H9 (cell line): ENCODE data around the gene SRPX. TPM values are rescaled to one million over a fixed set of nuclear protein-coding genes. Genes with fewer than 3 reads are reported as not detected.

Experiments
- DNase-seq: peaks from one replicate; pipeline ENCODE4 v3.0.0-alpha.2; 2017
- H2AFZ ChIP-seq: one replicate; pipeline ENCODE4 v1.6.1; 2013; ENCODE audit warnings: mild to moderate bottlenecking, low read length, control low read depth, moderate library complexity
- H2AK5ac ChIP-seq: 2 replicates; pipeline ENCODE4 v1.6.1; 2013; ENCODE audit warnings: low read length, control low read depth, mixed read lengths; ENCODE audit not compliant: insufficient read length
- H2BK120ac ChIP-seq: one replicate; pipeline ENCODE4 v1.6.1; 2013; ENCODE audit warnings: low read depth, mild to moderate bottlenecking, low read length, control low read depth, inconsistent platforms; ENCODE audit not compliant: poor library complexity, severe bottlenecking
- H2BK12ac ChIP-seq: 2 replicates; pipeline ENCODE4 v1.6.1; 2013; ENCODE audit warnings: low read length, control low read depth, mixed read lengths, low read depth; ENCODE audit not compliant: insufficient read length
- H2BK15ac ChIP-seq: 2 replicates; pipeline ENCODE4 v1.6.1; 2013; ENCODE audit warnings: low read depth, low read length, control low read depth
- H2BK20ac ChIP-seq: one replicate; pipeline ENCODE4 v1.6.1; 2013; ENCODE audit warnings: low read depth, mild to moderate bottlenecking, low read length, control low read depth, inconsistent platforms; ENCODE audit not compliant: poor library complexity, severe bottlenecking
- H2BK5ac ChIP-seq: 2 replicates; pipeline ENCODE4 v1.6.1; 2013; ENCODE audit warnings: low read length, control low read depth, mixed read lengths; ENCODE audit not compliant: insufficient read length
- H3K14ac ChIP-seq: 2 replicates; pipeline ENCODE4 v1.6.1; 2013; ENCODE audit warnings: low read length, control low read depth; ENCODE audit not compliant: insufficient read depth
- H3K18ac ChIP-seq: 2 replicates; pipeline ENCODE4 v1.6.1; 2013; ENCODE audit warnings: low read depth, mild to moderate bottlenecking, mixed read lengths, low read length, control low read depth; ENCODE audit not compliant: insufficient read length
- H3K23ac ChIP-seq: 2 replicates; pipeline ENCODE4 v1.6.1; 2013; ENCODE audit warnings: low read length, control low read depth, mixed read lengths, low read depth; ENCODE audit not compliant: insufficient read length
- H3K23me2 ChIP-seq: 2 replicates; pipeline ENCODE4 v1.6.1; 2013; ENCODE audit warnings: low read depth, mild to moderate bottlenecking, mixed read lengths, low read length, control low read depth; ENCODE audit not compliant: insufficient read length, poor library complexity, severe bottlenecking
- H3K27ac ChIP-seq: 2 replicates; pipeline ENCODE4 v1.5.1; 2013; ENCODE audit warnings: low read length, control low read depth, mixed read lengths, low read depth; ENCODE audit not compliant: insufficient read length
- H3K27me3 ChIP-seq: 2 replicates; pipeline ENCODE4 v1.6.1; 2013; ENCODE audit warnings: low read length, control low read depth, inconsistent platforms; ENCODE audit not compliant: insufficient read depth
- H3K4ac ChIP-seq: 2 replicates; pipeline ENCODE4 v1.6.1; 2013; ENCODE audit warnings: low read depth, mild to moderate bottlenecking, control low read depth, inconsistent platforms, low read length, moderate library complexity
- H3K4me1 ChIP-seq: 2 replicates; pipeline ENCODE4 v1.6.1; 2013; ENCODE audit warnings: low read length, control low read depth, inconsistent platforms; ENCODE audit not compliant: insufficient read depth
- H3K4me2 ChIP-seq: 2 replicates; pipeline ENCODE4 v1.6.1; 2013; ENCODE audit warnings: low read length, control low read depth, mixed read lengths; ENCODE audit not compliant: insufficient read length, insufficient read depth
- H3K56ac ChIP-seq: 2 replicates; pipeline ENCODE4 v1.6.1; 2013; ENCODE audit warnings: low read depth, mild to moderate bottlenecking, mixed read lengths, low read length, control low read depth; ENCODE audit not compliant: insufficient read length
- H3K79me1 ChIP-seq: 2 replicates; pipeline ENCODE4 v1.6.1; 2013; ENCODE audit warnings: low read depth, mild to moderate bottlenecking, moderate library complexity, low read length, control low read depth, inconsistent platforms; ENCODE audit not compliant: insufficient read depth, poor library complexity, severe bottlenecking
- H3K79me2 ChIP-seq: 2 replicates; pipeline ENCODE4 v1.6.1; 2013; ENCODE audit warnings: low read length, control low read depth, inconsistent platforms; ENCODE audit not compliant: insufficient read depth
- H3K9ac ChIP-seq: 2 replicates; pipeline ENCODE4 v1.6.1; 2013; ENCODE audit warnings: low read length, control low read depth, mixed read lengths; ENCODE audit not compliant: insufficient read length; ENCODE audit errors: extremely low read depth
- H3K9me3 ChIP-seq: one replicate; pipeline ENCODE4 v1.6.1; 2013; ENCODE audit warnings: low read depth, low read length, inconsistent platforms; ENCODE audit not compliant: control insufficient read depth
- H3T11ph ChIP-seq: one replicate; pipeline ENCODE4 v1.6.1; 2013; ENCODE audit warnings: mild to moderate bottlenecking, low read length, control low read depth, inconsistent platforms
- H4K20me1 ChIP-seq: one replicate; pipeline ENCODE4 v1.6.1; 2013; ENCODE audit not compliant: control insufficient read depth, insufficient read length, insufficient read depth
- H4K5ac ChIP-seq: 2 replicates; pipeline ENCODE4 v1.6.1; 2013; ENCODE audit warnings: low read depth, mild to moderate bottlenecking, mixed read lengths, low read length, control low read depth; ENCODE audit not compliant: insufficient read length
- H4K8ac ChIP-seq: replicated peaks from 2 replicates; pipeline ENCODE4 v1.6.1; 2013; ENCODE audit warnings: low read length, control low read depth, mixed read lengths, low read depth; ENCODE audit not compliant: insufficient read length
- H4K91ac ChIP-seq: 2 replicates; pipeline ENCODE4 v1.6.1; 2013; ENCODE audit warnings: low read depth, mild to moderate bottlenecking, moderate library complexity, mixed read lengths, low read length, control low read depth; ENCODE audit not compliant: insufficient read length
- H3K27ac Mint-ChIP-seq, 3 experiments: 2 replicates in 2 of 3; 3 replicates in 1 of 3; pipeline ENCODE4 v1.8.0; 2020 to 2021; ENCODE audit warnings: mixed read lengths in 3 of 3, mild to moderate bottlenecking in 1 of 3, moderate library complexity in 1 of 3
- H3K27me3 Mint-ChIP-seq: 2 replicates; pipeline ENCODE4 v1.8.0; 2021; ENCODE audit warnings: low read depth, mild to moderate bottlenecking, moderate library complexity, mixed read lengths
- H3K36me3 Mint-ChIP-seq, 3 experiments: 2 replicates in 2 of 3; 3 replicates in 1 of 3; pipeline ENCODE4 v1.8.0; 2020 to 2021; ENCODE audit warnings: low read depth in 3 of 3, mixed read lengths in 3 of 3; ENCODE audit not compliant: insufficient read depth in 1 of 3
- H3K4me1 Mint-ChIP-seq, 2 experiments: 2 replicates each; pipeline ENCODE4 v1.8.0; 2020; ENCODE audit warnings: mixed read lengths in 2 of 2
- H3K4me3 Mint-ChIP-seq, 2 experiments: 2 replicates in 1 of 2; 3 replicates in 1 of 2; pipeline ENCODE4 v1.8.0; 2020 to 2021; ENCODE audit warnings: mild to moderate bottlenecking in 2 of 2, mixed read lengths in 2 of 2, moderate library complexity in 1 of 2
- H3K9me3 Mint-ChIP-seq, 2 experiments: 2 replicates in 1 of 2; 3 replicates in 1 of 2; pipeline ENCODE4 v1.8.0; 2020; ENCODE audit warnings: mild to moderate bottlenecking in 2 of 2, mixed read lengths in 2 of 2, moderate library complexity in 1 of 2
- WGBS: extraction: QIAGEN DNeasy Blood & Tissue Kit; methylation state at CpG from one replicate; pipeline ENCODE4 v1.1.7; 2013; ENCODE audit warnings: missing lambda C conversion rate, low lambda C conversion rate, mixed read lengths; ENCODE audit not compliant: insufficient read length; ENCODE audit errors: extremely low coverage; 5-methylcytosine and 5-hydroxymethylcytosine counted together
- total RNA-seq: library from RNA; stranded (reverse); gene quantifications from 2 replicates; pipeline ENCODE4 v1.2.1, GENCODE V29; 2021
- TF ChIP-seq, protein P1 (sequence below): fragments of 200-600 bp; sonication (generic); conservative IDR thresholded peaks from 3 replicates; pipeline ENCODE4 v1.8.0; 2021; ENCODE audit warnings: antibody characterized with exemption, mild to moderate bottlenecking

The SRPX gene
- total RNA-seq, 1 experiment from 2014 or later: 2.8 TPM

DNA sequence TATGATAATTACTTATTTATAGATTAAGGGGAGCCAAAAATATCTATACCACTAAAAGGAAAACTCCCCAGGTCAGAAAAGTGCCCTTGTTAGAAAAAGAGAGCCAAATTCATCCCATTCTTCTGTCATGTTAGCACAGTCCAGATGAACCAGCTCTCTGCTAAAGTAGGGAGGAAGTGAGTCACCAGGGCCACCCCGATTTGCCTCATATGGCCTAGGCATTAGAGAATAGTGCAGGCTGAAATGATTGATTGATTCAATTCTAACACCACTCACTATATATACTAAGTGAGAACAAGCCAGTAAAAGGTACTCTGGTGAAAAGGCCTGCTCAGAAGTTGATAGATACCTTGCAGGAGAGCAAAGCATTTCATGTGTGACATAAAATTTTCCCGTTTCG is 94.5 kb downstream of the SRPX start:
- Histone ChIP-seq H3K18ac (no peak overlapping the region), H2BK5ac (no peak overlapping the region), H4K8ac (no peak overlapping the region), H3K79me2 (no peaks in the 10 kb centered on the region), H2BK20ac (no peak overlapping the region), H3K79me1 (no peaks in the 10 kb centered on the region), H3K4me2 (no peak overlapping the region), H3K9ac (no peak overlapping the region), H4K91ac (no peak overlapping the region), H3T11ph (no peak overlapping the region), H3K56ac (no peak overlapping the region), H3K23me2 (no peaks in the 10 kb centered on the region), H3K14ac (no peak overlapping the region), H3K27me3 (no peaks in the 10 kb centered on the region), H2AFZ (no peak overlapping the region), H2BK12ac (no peak overlapping the region), H3K4me1 (no peaks in the 10 kb centered on the region), H2BK15ac (no peak overlapping the region), H4K20me1 (peaks cover 3% of the 10 kb centered on the region), H3K9me3 (no peaks in the 10 kb centered on the region), H3K27ac (no peak overlapping the region), H4K5ac (no peak overlapping the region), H2AK5ac (no peak overlapping the region), H2BK120ac (no peak overlapping the region), H3K23ac (no peak overlapping the region), H3K4ac (no peak overlapping the region)
- no CpG with 5 or more reads among the region's 3 CpGs for WGBS
- Mint-ChIP-seq H3K36me3 (no peaks in the 10 kb centered on the region; a peak in 1 of 7 replicates), H3K9me3 (peaks cover 36 to 56% of the 10 kb centered on the region in 2 experiments), H3K27me3 (peaks cover 2% of the 10 kb centered on the region; the same call in 1 of the 2 replicates), H3K4me1 (no peaks in the 10 kb centered on the region), H3K27ac (no peak overlapping the region), H3K4me3 (no peak overlapping the region)
- TF ChIP-seq, protein P1, sequence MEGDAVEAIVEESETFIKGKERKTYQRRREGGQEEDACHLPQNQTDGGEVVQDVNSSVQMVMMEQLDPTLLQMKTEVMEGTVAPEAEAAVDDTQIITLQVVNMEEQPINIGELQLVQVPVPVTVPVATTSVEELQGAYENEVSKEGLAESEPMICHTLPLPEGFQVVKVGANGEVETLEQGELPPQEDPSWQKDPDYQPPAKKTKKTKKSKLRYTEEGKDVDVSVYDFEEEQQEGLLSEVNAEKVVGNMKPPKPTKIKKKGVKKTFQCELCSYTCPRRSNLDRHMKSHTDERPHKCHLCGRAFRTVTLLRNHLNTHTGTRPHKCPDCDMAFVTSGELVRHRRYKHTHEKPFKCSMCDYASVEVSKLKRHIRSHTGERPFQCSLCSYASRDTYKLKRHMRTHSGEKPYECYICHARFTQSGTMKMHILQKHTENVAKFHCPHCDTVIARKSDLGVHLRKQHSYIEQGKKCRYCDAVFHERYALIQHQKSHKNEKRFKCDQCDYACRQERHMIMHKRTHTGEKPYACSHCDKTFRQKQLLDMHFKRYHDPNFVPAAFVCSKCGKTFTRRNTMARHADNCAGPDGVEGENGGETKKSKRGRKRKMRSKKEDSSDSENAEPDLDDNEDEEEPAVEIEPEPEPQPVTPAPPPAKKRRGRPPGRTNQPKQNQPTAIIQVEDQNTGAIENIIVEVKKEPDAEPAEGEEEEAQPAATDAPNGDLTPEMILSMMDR: no peak
- no peak for DNase-seq
